Measurements from ENCODE around the gene TEAD1. TPM values are rescaled to one million over a fixed set of nuclear protein-coding genes. Genes with fewer than 3 reads are reported as not detected.

Gene TEAD1
- total RNA-seq, 2 experiments from 2014 or later = 5.6 to 10.8 TPM

DNA sequence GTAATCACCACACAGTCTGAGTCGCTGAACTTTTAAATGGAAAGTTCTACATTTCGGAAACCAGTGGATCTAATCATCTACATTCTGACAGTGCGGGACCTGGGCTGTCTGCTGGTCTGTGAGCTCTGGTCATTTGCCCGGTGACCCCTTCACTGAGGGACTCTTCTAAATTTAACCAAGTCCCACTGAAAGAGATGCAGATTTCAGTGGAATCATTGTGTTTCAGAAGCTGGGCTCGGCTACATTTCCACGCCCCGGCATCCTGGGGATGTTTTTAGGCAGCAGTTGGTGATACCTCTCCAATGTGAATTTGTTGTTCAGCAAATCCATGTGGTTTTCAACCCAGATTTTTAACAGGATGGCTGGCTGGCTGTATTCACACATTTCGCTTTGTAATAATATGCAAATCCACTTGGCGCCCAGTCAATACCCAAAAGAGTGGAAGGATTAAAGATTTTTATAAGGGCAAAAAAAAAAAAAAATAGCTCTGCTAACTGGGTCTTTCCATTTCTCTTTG is 189.4 kb downstream of the TEAD1 start:
- Histone ChIP-seq H3K4me1 (ENCODE audit: insufficient read depth, low read length, poor library complexity, severe bottlenecking) (peaks cover 5% of the 10 kb centered on the region), H3K36me3 (ENCODE audit: insufficient read depth, low read length) (no peaks in the 10 kb centered on the region), H3K79me2 (ENCODE audit: insufficient read depth, low read depth, low read length) (no peaks in the 10 kb centered on the region), H2AFZ (ENCODE audit: low read length) (no peak overlapping the region), H3K9me2 (ENCODE audit: insufficient read depth, low read length) (no peaks in the 10 kb centered on the region), H3K9me3 (ENCODE audit: low read length) (no peaks in the 10 kb centered on the region), H4K20me1 (ENCODE audit: insufficient read depth, low read length) (no peaks in the 10 kb centered on the region), H3K27ac (ENCODE audit: low read depth, low read length, poor library complexity, severe bottlenecking) (no peak overlapping the region), H3K4me2 (ENCODE audit: low read length) (no peak overlapping the region), H3K4me3 (ENCODE audit: low read depth, low read length, poor library complexity, severe bottlenecking) (no peak overlapping the region)
- POLR2A ChIA-PET = interaction anchor here (0.6 to 0.7 kb wide), 2 partner anchors 29 to 170 kb away, joined by 3 to 4 read pairs; no protein-coding TSS in a partner anchor
- BruUV-seq (replicated peaks) = no TSS peak
- CTCF ChIA-PET (ENCODE audit: unreplicated experiment) = no interaction called here
- intact Hi-C loops (cut with micrococcal nuclease; ENCODE audit: unreplicated experiment) = no loop called here
- DNase-seq (ENCODE audit: low spot score) = no peak
- TF ChIP-seq, protein P1, sequence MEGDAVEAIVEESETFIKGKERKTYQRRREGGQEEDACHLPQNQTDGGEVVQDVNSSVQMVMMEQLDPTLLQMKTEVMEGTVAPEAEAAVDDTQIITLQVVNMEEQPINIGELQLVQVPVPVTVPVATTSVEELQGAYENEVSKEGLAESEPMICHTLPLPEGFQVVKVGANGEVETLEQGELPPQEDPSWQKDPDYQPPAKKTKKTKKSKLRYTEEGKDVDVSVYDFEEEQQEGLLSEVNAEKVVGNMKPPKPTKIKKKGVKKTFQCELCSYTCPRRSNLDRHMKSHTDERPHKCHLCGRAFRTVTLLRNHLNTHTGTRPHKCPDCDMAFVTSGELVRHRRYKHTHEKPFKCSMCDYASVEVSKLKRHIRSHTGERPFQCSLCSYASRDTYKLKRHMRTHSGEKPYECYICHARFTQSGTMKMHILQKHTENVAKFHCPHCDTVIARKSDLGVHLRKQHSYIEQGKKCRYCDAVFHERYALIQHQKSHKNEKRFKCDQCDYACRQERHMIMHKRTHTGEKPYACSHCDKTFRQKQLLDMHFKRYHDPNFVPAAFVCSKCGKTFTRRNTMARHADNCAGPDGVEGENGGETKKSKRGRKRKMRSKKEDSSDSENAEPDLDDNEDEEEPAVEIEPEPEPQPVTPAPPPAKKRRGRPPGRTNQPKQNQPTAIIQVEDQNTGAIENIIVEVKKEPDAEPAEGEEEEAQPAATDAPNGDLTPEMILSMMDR (conservative IDR thresholded peaks at IDR 0.05; ENCODE audit: low read length) = no peak
- no peak for TF ChIP-seq EZH2phosphoT487 (IDR thresholded peaks at IDR 0.05; ENCODE audit: borderline replicate concordance, low read depth, low read length)

DNA sequence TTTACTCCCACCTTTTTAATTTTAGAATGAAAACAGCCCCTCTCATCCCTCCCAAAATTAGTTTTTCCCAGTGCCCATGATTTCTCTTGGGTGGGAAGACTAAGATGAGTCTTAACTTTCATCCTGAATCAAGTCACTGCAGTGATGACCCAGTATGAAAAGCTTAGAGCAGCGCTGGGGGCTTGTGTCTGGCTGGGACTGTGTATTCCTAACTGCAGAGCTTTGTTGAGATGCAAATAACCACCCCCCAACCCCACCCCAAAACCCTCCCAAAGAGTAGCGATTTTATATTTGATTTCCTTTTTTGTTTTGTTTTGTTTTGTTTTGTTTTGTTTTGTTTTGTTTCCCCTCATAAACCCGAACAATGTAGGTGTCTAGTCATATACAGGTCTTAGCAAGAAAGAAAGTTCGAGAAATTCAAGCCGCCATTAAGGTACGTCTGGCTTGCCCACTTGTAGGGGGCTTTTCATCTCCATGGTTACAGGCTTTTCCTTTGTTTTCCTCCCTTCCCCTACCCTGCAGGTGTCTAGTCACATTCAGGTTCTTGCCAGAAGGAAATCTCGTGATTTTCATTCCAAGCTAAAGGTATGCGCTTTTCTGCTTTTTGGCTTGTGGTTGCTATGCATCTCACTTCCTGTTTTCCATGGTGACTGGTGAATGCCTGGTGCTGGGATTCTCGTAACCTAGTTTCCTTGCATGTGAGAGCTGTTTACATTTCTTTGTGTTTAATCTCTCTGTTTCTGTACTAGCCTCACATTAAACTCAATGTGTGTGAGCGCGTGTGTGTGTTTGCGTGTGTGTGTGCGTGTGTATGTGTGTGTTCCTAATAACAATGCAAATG is 190.3 kb downstream of the TEAD1 start:
- TF ChIP-seq EZH2phosphoT487 (IDR thresholded peaks at IDR 0.05; ENCODE audit: borderline replicate concordance, low read depth, low read length) = no peak
- TF ChIP-seq, protein P1 (conservative IDR thresholded peaks at IDR 0.05; ENCODE audit: low read length) = no peak
- no peak overlapping the region for H3K4me2 ChIP-seq (ENCODE audit: low read length)
- H3K4me3 ChIP-seq (ENCODE audit: low read depth, low read length, poor library complexity, severe bottlenecking) = no peak overlapping the region
- H2AFZ ChIP-seq (ENCODE audit: low read length) = no peak overlapping the region
- H3K79me2 ChIP-seq (ENCODE audit: insufficient read depth, low read depth, low read length) = no peaks in the 10 kb centered on the region
- H3K9me2 ChIP-seq (ENCODE audit: insufficient read depth, low read length) = no peaks in the 10 kb centered on the region
- no peaks in the 10 kb centered on the region for H3K9me3 ChIP-seq (ENCODE audit: low read length)
- H3K36me3 ChIP-seq (ENCODE audit: insufficient read depth, low read length) = no peaks in the 10 kb centered on the region
- no peak for DNase-seq (ENCODE audit: low spot score)
- peaks cover 5% of the 10 kb centered on the region for H3K4me1 ChIP-seq (ENCODE audit: insufficient read depth, low read length, poor library complexity, severe bottlenecking)
- no peaks in the 10 kb centered on the region for H4K20me1 ChIP-seq (ENCODE audit: insufficient read depth, low read length)
- POLR2A ChIA-PET = interaction anchor here (0.6 to 0.7 kb wide), 3 partner anchors 28 to 357 kb away, joined by 3 to 4 read pairs (median 3); no protein-coding TSS in a partner anchor
- intact Hi-C loops (cut with micrococcal nuclease; ENCODE audit: unreplicated experiment) = no loop called here
- no peak overlapping the region for H3K27ac ChIP-seq (ENCODE audit: low read depth, low read length, poor library complexity, severe bottlenecking)
- CTCF ChIA-PET (ENCODE audit: unreplicated experiment) = no interaction called here
- no TSS peak for BruUV-seq (replicated peaks)
